Kidney epithelial cell (primary cell): ENCODE results near the gene ADAMTS9. TPM values are rescaled to one million over a fixed set of nuclear protein-coding genes. Genes with fewer than 3 reads are reported as not detected.

Source experiments
- DNase-seq: peaks from one replicate; pipeline ENCODE4 v3.0.0-alpha.2; 2010; ENCODE audit warnings: low read depth
- H3K27me3 ChIP-seq: 2 replicates; pipeline ENCODE4 v1.6.0; 2011; ENCODE audit warnings: low read length; ENCODE audit not compliant: control insufficient read depth, insufficient read depth
- H3K36me3 ChIP-seq: 2 replicates; pipeline ENCODE4 v1.5.1; 2011; ENCODE audit warnings: low read length; ENCODE audit not compliant: control insufficient read depth, insufficient read depth
- H3K4me3 ChIP-seq: 2 replicates; pipeline ENCODE4 v1.5.1; 2011; ENCODE audit warnings: low read depth, mild to moderate bottlenecking, control low read depth, low read length
- CTCF ChIP-seq: IDR thresholded peaks from 2 replicates; pipeline ENCODE4 v1.5.1; 2011; ENCODE audit warnings: mild to moderate bottlenecking, moderate library complexity, low read length, control low read depth, inconsistent platforms; ENCODE audit not compliant: insufficient read depth, poor library complexity, severe bottlenecking
- total RNA-seq: library from RNA; depleted of rRNA; stranded (reverse); fragments of >200 nt; gene quantifications from 2 replicates; pipeline ENCODE4 v1.2.3, GENCODE V29; 2015

ADAMTS9 gene
- total RNA-seq, 1 donor from 2014 or later: 211 TPM

GRCh38 chr3:64484289-64484992, 203.4 kb downstream of the ADAMTS9 start:
- peak; percentile 37 for DNase-seq
- Histone ChIP-seq H3K36me3 (no peaks in the 10 kb centered on the region), H3K4me3 (no peak overlapping the region), H3K27me3 (no peaks in the 10 kb centered on the region)
- peak; percentile 79 for TF ChIP-seq CTCF

- Histone ChIP-seq H3K4me3 (no peak overlapping the region), H3K27me3 (no peaks in the 10 kb centered on the region), H3K36me3 (no peaks in the 10 kb centered on the region)
- DNase-seq: no peak
- no peak for TF ChIP-seq CTCF
Measured at GRCh38 chr3:64483467-64483866, 204.3 kb downstream of the ADAMTS9 start.

GRCh38 chr3:64475037-64475436, 212.8 kb downstream of the ADAMTS9 start:
- TF ChIP-seq CTCF: no peak

GRCh38 chr3:64473466-64473865, 214.3 kb downstream of the ADAMTS9 start:
- no peak for DNase-seq
- no peak overlapping the region for H3K4me3 ChIP-seq
- no peak for TF ChIP-seq CTCF
- H3K36me3 ChIP-seq: no peaks in the 10 kb centered on the region
- H3K27me3 ChIP-seq: no peaks in the 10 kb centered on the region

More at GRCh38 chr3:64475037-64475436, 212.8 kb downstream of the ADAMTS9 start:
- no peaks in the 10 kb centered on the region for H3K27me3 ChIP-seq
- H3K4me3 ChIP-seq: no peak overlapping the region
- no peaks in the 10 kb centered on the region for H3K36me3 ChIP-seq
- DNase-seq: no peak

- Histone ChIP-seq H3K36me3 (no peaks in the 10 kb centered on the region), H3K4me3 (no peak overlapping the region), H3K27me3 (no peaks in the 10 kb centered on the region)
- no peak for DNase-seq
- TF ChIP-seq CTCF: no peak
Measured at GRCh38 chr3:64470436-64470835, 217.4 kb downstream of the ADAMTS9 start.
